ENCODE data around the gene HOXC9. TPM values are rescaled to one million over a fixed set of nuclear protein-coding genes. Genes with fewer than 3 reads are reported as not detected.

Gene HOXC9
- polyA plus RNA-seq, 1 of the 3 experiments (the other 2 are of a cell fraction) = 1.9 TPM

- Histone ChIP-seq H3K27me3 (ENCODE audit: insufficient read depth) (peaks cover 98% of the 10 kb centered on the region), H3F3A (replicated peaks; ENCODE audit: insufficient read depth) (no peaks in the 10 kb centered on the region), H2AFZ (ENCODE audit: low read depth) (no peak overlapping the region), H3K4me2 (no peak overlapping the region), H3K4me3 (ENCODE audit: low read depth in 2 of 2, low read length in 1 of 2) (no peak overlapping the region), H3K79me2 (ENCODE audit: insufficient read depth) (no peaks in the 10 kb centered on the region), H3K36me3 (replicated peaks in 1 of 2; ENCODE audit: control insufficient read depth in 1 of 2, insufficient read depth in 2 of 2, low read length in 1 of 2) (no peaks in the 10 kb centered on the region), H3K9ac (no peak overlapping the region), H3K27ac (ENCODE audit: low read depth in 2 of 2, low read length in 1 of 2) (no peak overlapping the region), H3K9me2 (no peaks in the 10 kb centered on the region), H3K4me1 (ENCODE audit: control insufficient read depth in 1 of 2, insufficient read depth in 2 of 2, low read depth in 1 of 2, low read length in 1 of 2) (peaks cover 0 to 2% of the 10 kb centered on the region in 2 experiments; a peak in 2 of 4 replicates), H3K9me3 (no peaks in the 10 kb centered on the region), H4K20me1 (ENCODE audit: insufficient read depth) (no peaks in the 10 kb centered on the region)
- WGBS (ENCODE audit: low lambda C conversion rate) = 11% methylated on average over 11 of the region's 11 CpGs
- CTCF ChIA-PET = interaction anchor here (0.6 to 12.7 kb wide), 6 partner anchors 10 to 236 kb away, joined by 3 to 134 read pairs (median 4); partner anchors contain the start of genes HOXC10 and HOXC12
- no peak for TF ChIP-seq NRF1 (IDR thresholded peaks at IDR 0.05; ENCODE audit: low read depth, low read length)
- TF ChIP-seq GABPA (IDR thresholded peaks at IDR 0.05; ENCODE audit: low read depth) = no peak
- no peak for TF ChIP-seq RFX5 (IDR thresholded peaks at IDR 0.05; ENCODE audit: low read length)
- TF ChIP-seq FOXJ3 (CRISPR knock-in tag; IDR thresholded peaks at IDR 0.05) = no peak
- TF ChIP-seq RXRA (IDR thresholded peaks at IDR 0.05; ENCODE audit: borderline replicate concordance, low read depth) = no peak
- no peak for TF ChIP-seq MXI1 (IDR thresholded peaks at IDR 0.05; ENCODE audit: low read depth, low read length)
- no peak for TF ChIP-seq FOSL2 (IDR thresholded peaks at IDR 0.05; ENCODE audit: borderline replicate concordance, low read depth)
- no peak for TF ChIP-seq ZBTB33 (IDR thresholded peaks at IDR 0.05; ENCODE audit: borderline replicate concordance, low read depth)
- TF ChIP-seq MAX (IDR thresholded peaks at IDR 0.05; ENCODE audit: low read depth) = no peak
- TF ChIP-seq CTCF (IDR thresholded peaks at IDR 0.05) = no peak
- no peak for DNase-seq
- POLR2A ChIA-PET = no interaction called here
Observed at GRCh38 chr12:53977596-53978445, 22.1 kb upstream of the HOXC9 start.

Measured in SK-N-SH (cell line).